GM21786 (cell line): Measurements from ENCODE around the gene PBX1.

Experiments
- ATAC-seq: cut with Tn5 transposase; IDR thresholded peaks from one replicate; pipeline ENCODE4 v1.9.1; 2021; ENCODE audit not compliant: unreplicated experiment

PBX1 gene

DNA sequence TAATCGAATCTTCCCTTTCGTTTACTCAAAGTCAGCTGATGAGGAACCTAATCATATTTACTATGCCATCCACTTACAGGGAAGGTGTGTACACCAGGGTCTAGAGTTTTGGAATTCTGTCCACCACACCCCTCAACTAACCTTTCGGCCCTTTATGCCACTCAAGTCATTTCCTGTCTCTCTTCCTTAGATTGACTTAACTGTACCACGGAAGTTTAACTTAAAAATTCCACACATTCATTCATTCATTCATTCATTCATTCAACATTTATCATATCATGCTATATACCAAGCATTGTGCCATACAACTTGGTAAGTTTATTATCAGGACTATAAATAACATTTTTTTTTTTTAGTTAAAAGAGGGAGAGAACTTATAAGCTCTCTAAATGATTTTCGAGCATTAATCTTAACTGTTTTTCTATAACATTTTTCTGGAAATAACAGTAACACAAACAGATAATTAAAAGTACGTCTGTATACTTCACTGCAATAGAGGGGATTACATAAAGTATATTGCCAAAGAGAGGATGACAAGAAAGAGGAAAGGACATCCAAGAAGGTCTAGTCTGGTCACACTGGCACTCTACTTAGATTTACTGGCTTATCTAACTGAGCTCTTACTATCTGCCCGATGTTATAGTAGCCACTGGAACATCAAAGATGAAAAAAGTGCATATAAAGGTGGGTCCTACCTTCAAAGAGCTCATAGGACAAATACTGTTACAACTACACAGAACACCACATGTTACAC, 243.7 kb downstream of the PBX1 start:
- ATAC-seq, result no peak

DNA sequence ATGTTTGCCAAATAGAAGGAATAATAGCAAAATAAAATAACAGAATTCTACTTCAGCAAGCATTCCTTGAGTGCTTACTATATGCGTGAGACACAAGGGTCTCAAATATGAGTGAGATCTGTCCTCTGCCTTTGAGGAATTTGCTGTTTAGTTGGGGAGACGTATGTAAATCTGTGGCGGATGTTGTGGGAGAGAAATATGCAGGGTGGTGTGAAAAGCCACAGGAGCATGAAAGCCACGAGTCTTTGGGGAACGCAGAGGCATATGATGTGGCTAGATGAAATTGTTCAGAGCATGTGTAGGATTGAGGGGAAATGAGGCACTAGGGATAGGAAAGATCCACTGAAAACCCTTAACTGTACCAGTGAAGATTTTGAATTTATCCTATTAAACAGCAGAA, 244.4 kb downstream of the PBX1 start:
- no peak for ATAC-seq

DNA sequence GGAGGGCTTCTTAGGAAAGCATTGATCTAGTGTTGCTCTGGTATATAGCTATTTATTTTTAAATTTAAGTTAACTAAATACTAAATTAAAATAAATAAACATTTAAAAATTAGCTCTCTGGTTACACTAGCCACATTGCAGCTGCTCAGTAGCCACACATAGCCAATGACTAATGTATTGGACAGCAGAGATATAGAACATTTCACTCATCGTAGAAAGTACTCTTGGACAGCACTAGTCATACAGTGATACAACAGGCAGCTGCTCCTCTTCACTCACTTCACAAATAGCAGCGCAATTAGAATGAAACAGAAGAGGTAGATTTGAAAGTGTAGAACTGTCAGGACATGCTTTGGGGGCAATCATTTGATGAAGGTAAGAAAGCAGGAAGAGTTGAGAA, 245.4 kb downstream of the PBX1 start:
- no peak for ATAC-seq

DNA sequence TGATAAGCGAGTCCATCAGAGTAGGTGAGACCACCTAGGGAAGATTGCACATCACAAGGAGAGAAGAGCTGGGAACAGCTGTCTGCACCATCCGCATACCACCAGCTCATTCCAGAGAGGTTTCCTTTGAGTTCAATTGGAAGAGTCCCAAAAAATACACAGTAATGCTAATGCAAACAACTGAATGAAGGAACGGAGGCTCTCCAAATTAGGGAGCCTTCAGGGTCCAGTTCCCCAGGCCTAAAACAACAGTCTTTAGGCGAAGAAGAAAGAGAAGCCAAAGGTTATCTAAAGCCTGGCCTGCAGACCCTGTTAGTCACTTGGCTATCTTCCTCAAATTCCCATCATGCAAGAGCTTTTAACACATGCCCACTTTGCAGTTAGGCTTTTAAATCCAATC, 246.4 kb downstream of the PBX1 start:
- no peak for ATAC-seq

DNA sequence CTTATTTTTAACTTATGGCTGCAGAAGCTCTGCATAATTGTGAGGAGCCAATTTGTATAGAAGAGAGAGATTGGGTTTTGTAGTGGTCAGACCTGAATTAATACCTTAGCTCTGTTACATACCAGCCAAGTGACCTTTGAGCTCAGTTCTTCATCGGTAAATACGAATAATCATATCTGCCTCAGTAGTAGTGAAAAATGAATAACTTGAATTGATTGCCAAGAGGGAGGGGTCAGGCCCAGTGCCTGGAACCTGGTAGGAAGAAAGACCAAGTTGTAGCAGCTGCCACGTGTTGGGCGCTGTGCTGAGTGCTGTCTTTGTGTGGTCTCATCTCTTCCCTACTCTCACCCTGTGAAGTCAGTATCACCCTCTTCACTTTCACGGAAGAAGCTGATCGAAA, 247.5 kb downstream of the PBX1 start:
- ATAC-seq, result no peak

DNA sequence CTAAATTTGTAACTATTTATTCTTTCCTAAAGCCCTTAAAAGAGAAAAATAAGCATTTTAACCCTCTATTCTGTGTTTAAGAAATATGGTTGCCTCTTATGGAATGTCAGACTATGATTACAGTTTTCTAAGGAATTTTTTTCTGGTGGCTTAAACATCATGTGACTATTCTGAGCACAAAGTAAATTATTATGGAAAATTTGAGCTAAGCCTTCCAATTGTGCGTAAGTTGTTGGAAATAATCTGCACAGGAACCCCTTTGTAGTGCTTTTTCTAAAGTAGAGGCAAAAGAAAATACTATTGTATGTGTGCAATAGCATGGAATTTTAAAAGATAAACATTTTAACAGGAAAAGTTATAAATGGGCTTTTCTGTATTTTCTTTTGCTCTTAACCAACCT, 254.8 kb downstream of the PBX1 start:
- ATAC-seq, result no peak

DNA sequence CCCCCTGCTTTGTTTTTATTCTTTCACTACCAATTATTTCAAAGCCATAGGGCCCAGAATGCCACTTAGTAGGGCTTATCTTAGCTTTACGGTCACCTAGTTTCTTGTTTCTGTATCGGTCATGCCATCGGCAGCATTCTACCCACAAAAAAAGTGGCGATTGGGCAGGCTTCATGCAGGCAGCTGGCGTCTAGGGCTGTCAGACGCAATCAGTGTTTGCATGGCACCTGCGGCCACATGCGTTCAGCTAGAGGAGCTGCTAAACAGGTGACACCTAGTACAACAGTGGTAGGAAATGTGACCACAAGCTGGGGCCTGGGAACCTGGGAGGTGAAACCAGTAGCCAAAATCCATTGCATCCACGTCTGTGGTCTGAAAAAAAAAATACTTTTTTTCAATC, 262.7 kb downstream of the PBX1 start:
- ATAC-seq, result no peak

DNA sequence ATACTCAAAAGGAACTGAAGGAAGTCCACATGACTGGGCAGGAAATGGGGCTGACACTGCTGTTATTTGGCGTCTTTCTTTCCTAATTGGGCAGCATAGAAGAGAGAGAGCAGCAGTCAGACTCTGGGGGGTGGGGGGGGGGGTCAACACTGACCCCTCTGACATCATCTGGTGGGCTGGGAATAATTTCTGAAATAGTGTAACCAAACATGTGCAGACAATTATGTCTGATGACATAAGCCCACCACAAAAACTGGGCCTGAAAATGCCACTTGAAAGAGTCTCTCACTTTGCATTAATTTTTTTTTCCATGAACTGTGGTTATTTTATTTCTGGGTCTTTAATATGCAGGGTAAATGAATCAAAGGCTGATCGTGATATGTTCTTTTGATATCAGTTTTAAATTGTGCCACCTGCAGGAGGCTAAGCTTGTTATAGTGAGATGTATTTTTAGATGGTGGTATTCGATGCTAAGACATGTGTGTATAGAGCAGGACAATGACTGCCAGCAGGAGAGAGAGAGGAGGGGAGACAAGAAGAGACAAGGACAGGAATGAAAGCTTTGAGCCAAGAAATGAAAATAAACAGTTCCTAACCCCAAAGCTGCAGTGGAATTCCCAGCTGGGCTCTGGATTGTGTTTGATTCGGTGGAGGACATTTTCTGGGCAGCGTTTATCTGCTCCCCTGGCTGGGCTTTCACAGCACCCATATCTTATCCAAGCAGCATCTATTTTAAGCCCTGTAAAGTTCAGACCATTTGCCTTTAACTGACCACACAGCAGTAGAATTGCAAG, 264.7 kb downstream of the PBX1 start:
- no peak for ATAC-seq

DNA sequence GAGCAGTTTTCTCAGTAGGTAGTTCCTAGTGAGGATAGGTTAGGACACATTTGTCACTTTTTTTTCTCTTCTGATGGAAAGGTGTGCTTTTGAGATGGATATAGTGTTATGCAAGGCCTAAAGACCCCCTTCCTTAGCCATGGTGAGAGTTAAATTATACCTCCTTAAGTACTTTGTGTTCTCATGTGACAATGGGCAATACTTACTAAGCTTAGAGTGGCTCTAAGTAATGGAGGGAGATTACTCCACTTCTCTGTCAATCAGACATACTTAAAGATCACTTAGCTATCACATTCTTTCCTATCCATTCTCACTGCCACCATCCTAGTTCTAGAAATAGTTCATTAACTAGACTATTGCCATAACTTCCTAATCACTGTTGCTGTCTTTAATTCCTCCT, 265.6 kb downstream of the PBX1 start:
- ATAC-seq, result no peak

DNA sequence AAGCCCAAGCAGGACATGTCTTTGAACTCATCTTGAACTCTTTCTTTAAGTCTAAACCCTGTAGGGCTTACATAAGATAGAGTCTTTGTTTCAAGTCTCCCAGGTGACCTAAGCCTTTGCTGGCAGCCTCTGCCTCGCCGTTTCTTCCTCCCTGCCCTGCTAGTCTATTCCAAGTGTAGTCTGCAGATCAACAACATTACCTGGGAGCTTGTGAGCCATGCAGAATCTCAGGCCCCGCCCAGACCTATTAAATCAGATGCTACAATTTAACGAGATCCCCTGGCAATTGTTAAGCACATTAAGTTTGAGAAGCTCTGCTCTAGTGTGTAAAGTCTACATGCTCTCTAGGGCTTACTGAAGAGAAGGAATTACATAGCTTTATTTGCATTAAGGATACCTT, 271.6 kb downstream of the PBX1 start:
- ATAC-seq, result no peak

DNA sequence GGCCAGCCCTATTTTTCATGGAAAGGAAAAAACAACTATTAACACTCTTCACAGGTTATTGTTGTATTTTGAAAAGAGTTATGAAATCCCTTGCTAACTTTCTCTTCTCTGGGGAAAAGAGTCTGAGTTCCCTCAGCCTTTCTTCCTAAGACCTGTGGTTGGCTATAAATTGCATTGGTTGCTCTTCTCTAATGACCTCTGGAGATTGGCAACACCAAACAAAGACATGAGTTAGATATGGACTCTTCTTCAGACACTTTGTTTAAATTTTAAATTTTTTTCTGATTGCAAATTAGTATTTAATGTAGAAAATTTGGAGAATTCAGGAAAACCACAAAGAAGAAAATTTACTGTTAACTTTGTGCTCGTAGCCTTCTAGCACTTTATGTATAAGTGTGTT, 275.7 kb downstream of the PBX1 start:
- no peak for ATAC-seq

DNA sequence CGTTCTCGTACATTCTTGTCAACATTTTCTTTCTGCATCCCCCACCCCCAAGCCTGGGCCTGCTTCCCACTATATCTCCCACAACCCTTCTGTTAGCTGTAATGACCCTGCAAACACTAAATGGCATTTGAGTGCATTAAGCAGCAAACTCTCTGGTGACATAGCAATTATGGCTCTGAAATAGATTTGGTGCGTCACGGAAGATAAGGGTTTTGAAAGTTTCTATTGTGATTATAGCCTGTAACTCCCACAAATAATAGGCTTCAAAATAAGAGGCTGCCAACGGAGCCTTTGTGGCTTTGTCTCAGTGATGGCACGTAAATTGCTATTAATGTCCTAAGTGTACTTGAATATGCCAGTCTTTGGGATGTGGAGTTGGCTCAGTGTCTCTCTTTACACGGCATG, 277.6 kb downstream of the PBX1 start:
- ATAC-seq, result no peak

DNA sequence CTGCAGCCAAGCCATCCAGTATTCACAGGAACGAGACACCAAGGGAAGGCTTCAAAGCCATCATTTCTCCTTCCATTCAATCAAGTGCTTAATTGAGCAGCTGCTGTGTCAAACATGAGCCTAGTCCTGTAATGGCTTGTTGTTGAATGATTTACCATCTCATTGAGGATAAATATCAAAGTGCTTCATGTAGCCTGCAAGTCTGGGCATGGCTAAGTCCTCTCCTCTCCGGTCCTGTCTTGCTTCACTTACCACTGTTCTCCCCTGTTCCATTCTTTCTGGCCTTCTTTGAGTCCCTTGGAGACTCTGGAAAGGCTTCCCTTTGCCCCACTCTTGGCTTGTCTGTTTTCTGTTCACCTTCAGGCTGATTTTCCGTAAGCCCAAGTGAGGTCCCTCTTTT, 279.8 kb downstream of the PBX1 start:
- no peak for ATAC-seq

DNA sequence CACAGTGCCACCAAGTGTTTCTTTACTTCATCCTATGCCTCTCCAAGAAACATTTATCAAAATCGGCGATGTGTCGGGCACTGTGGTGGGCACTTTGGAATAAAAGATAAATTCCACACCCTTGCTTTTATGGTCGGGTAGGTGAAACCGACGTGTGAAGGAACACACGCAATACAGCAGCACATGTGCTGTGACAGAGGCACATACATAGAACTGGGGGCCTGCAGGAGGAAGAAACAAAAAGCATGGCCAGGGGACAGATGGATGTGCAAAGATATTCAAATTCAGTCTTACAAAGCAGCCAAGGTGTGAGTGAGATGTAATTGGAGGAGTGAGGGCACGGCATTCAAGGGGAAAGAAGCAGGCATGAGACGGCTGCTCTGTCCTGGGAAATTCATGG, 282.0 kb downstream of the PBX1 start:
- ATAC-seq, result no peak

DNA sequence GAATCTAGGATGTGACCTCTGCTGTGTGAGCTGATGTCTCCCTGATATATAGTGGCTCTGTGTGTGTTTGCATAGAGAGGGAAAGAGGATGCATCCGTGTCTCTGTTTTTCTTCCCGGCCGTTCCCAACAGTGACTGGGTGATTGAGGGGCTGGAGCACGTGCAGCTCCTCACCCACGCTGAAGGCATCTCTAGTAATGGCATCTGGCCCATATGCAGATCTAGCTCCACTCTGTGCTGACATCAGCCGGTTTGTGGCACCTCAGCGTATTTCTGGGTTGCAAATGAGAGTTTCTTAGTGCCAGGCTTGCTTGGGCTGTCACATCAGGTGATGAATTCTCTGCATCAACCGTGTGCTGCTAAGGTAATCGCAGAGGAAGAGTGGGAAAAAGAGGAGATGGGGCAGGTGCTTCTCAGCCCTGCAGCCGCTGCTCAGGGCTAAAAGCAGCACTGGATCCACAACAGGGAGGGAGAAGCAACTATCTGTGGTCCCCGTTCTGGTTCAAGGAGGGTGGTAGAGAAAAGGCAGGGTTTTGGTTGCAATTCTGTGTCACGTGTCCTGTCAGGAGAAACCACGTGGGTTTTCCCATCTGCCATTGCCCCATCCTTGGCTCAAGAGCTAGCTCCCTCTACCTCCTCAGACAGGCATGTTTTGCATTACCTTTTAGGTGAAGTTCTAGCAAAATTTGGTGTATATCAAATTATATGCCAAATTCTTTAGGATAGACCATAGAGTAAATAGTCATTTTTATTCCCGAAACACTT, 282.9 kb downstream of the PBX1 start:
- no peak for ATAC-seq

DNA sequence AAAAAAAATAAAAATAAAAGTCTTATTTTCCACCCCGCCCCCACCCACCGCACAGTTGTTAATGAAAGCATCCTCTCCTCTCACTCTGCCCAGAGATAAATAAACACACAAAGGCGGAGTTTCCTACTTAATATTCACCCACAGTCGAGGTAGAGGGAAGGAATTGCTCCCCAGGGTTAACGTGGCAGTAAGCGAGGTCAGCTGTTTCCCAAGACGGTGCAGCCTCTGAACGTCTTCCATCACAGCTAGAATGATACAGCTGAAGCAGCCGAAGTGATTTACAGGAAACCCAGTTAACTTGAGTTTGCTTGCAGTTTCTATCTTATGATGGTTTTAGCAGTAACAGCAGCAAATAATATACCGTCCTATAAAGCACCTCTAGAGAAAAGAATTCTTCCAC, 283.9 kb downstream of the PBX1 start:
- no peak for ATAC-seq

DNA sequence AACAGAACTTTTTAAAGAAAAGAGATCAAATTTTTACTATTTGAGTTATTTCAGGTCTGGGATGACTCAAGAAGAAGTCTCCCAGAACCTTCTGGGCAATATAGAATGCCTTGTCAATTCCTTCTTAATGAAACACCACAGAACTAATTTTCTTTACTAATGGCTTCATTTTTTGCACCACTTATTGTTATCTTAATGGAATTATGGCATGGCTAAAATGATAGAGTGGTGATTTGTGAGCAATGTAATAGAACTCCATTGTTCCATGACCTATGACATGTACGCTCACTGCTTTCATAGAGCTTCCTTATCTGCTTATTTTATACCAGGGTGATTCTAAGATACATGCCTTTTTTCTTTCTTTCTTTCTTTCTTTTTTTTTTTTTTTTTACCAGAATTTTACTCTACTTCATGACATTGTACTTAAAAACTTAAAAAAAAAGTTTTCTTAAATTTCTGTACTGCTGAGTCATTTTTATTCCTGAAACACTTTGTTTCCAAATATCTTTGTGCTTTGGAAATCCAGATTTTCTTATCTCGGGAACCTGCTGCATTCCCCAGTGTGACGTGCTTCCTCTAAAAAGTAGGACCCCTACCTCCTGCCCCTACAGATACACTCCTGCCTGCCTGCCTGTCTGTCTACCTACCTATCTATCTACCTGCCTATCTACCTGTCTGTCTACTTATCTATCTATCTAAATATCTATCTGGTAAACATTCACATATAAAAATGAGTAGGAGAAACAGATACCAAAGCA, 284.9 kb downstream of the PBX1 start:
- ATAC-seq, result no peak

DNA sequence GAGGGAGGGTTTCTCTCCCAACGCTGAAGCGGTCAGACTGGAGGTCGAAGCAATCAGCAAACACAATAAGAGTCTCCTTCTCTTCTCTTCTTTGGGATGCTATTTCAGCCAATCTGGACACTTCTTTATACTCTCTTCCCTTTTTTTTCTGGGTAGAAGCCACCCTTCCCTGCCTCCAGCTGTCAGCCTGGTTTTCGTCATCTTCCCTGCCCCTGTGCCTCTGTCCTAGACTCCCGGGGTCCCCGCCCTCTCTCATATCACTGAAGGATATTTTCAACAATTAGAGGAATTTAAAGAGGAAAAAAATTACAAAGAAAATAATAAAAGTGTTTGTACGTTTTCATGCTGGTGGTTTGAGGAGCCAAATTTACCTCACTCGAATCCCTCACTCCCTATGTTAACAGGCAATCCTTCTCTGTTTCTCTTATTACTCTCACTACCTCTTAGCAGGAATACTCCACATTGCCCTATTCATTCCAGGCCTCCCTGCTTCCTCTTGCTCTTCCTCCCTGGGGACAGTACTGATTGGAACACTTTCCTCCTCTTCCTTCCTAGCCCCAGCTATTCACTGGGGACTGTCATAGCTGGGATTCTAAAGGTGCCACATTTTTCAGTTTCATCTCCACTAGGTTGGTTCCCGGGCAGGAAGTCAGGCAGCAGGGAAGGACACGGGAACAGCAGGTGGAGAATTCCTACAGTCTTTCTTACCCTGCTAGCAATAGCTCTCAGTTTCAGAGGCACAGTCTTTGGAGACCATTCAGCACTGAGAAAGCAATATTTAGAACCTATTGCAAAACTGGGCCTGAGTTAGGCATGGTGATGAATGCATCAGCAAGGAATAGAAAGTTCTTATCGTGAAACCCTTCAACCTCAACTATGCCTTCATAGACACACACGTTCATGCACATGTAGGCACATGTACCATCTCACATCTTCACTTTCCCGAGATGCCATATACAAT, 288.0 kb downstream of the PBX1 start:
- no peak for ATAC-seq

DNA sequence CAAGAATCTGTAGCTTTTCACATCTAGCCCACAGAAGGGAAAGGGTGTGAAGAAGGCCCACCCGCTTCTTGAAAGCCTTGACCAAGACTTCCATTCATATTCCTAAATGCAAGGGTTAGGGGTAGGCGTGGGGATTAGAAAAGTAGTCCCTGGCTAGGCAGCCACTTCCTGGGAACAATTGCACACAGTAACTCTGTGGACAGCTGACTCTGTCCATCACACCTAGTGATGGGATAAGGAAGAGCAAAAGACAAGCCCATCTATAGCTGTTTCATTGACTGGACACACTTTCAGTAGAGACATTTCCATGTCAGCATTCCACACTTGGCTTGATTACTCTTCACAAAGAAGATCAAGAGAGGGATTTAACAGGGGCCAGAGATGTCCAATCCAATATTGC, 294.2 kb downstream of the PBX1 start:
- no peak for ATAC-seq

DNA sequence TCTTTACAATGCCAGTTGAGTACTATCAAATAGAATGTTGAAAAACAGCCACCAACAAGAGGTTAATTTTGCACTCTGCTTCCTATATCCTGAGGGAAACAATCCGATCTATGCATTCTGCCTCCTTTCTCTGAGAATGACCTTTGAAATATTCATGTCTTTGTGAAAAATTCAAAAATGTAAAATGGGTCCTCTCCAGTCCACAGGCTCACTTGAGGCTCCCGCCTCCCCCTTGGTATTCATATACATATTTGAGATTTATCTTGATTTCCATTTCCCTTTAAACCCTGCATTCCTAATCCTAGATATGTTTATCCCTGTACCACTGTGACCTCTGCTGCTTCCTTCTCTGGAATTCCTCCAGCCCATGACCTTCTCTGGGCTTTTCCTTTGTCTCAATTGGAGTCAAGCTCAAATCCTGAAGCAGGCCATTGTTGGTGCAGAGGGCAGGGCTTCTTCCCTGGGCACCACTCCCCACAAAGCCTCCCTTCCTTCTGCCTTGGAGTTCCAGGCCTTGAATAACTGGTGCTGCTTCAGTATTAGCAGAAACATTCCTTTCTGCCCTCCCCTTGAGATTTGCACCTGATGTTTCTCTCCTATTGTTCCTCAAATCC, 296.8 kb downstream of the PBX1 start:
- no peak for ATAC-seq
